Measurements from ENCODE around the gene ARHGAP6.

The ARHGAP6 gene

DNA sequence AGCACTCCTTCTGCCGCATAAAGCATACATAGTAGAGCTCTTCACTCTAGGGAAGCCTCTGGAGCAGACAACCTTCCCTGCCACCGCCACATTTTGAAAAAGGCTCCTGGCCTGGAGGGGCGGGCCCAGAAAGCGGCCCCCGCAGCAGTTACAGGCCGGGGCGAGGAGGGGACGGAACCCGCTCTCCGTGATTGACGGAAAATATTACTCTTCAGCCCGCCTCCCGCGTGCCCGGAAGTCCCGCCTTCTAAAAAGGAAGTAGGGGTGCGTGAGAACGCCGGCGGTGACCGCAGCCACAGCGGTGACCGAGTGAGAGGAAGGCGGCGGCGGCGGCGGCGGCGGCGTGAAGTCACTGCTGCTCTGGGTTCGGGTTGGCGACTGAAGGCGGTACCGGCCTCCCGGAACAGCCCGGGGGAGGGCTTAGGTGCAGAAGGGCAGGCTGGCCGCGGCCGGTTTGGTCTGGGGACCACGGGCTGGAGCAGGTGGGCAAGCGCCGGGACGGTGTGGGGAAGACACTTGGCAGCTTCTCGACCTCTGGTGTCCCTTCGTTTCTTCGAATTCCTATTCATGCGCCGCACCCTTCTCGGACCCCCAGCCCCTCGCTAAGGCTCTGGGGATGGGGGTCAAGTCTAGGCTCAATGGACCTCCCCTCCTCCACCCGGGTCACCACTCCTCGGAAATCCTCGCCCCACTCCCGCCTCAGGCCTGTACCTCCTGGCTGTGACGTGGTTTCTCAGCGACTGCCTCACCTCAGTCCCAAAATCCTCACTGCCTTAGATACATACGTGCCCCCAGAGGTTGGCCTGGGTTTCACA is 554.5 kb downstream of the ARHGAP6 start, which contains the start of gene HCCS:
Gene HCCS (plus strand): TSS at position 296 of the 815 bp plus-strand sequence. CDS start 729 bp downstream, outside the sequence.
- peak; percentile 83 for DNase-seq (ENCODE audit: low read depth)
- H3K4me3 ChIP-seq (ENCODE audit: low read length): peak within 1 kb of the TSS; percentile 84
- TF ChIP-seq, protein P1, sequence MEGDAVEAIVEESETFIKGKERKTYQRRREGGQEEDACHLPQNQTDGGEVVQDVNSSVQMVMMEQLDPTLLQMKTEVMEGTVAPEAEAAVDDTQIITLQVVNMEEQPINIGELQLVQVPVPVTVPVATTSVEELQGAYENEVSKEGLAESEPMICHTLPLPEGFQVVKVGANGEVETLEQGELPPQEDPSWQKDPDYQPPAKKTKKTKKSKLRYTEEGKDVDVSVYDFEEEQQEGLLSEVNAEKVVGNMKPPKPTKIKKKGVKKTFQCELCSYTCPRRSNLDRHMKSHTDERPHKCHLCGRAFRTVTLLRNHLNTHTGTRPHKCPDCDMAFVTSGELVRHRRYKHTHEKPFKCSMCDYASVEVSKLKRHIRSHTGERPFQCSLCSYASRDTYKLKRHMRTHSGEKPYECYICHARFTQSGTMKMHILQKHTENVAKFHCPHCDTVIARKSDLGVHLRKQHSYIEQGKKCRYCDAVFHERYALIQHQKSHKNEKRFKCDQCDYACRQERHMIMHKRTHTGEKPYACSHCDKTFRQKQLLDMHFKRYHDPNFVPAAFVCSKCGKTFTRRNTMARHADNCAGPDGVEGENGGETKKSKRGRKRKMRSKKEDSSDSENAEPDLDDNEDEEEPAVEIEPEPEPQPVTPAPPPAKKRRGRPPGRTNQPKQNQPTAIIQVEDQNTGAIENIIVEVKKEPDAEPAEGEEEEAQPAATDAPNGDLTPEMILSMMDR (conservative IDR thresholded peaks at IDR 0.05; ENCODE audit: low read length): peak; percentile 13; the same call in 1 of the 2 replicates

DNA sequence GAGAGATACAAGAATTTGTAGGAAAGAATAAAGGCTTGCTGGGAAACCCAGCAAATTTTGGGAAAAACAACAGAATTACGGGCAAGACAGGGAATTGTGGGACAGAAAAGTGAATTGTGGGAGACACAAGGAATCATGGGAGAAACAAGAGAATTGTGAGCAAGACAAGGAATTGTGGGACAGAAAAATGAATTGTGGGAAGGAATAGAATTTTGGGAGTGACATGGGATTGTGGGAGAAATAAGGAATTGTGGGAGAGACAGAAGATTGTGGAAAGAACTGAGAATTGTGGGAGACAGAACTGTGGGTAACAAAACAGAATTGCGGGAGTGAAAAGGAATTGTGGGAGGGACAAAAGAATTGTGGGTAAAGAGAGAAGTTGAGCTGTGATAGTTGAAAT is 555.8 kb downstream of the ARHGAP6 start:
- TF ChIP-seq, protein P1 (conservative IDR thresholded peaks at IDR 0.05; ENCODE audit: low read length): no peak
- no peak overlapping the region for H3K4me3 ChIP-seq (ENCODE audit: low read length)
- no peak for DNase-seq (ENCODE audit: low read depth)

DNA sequence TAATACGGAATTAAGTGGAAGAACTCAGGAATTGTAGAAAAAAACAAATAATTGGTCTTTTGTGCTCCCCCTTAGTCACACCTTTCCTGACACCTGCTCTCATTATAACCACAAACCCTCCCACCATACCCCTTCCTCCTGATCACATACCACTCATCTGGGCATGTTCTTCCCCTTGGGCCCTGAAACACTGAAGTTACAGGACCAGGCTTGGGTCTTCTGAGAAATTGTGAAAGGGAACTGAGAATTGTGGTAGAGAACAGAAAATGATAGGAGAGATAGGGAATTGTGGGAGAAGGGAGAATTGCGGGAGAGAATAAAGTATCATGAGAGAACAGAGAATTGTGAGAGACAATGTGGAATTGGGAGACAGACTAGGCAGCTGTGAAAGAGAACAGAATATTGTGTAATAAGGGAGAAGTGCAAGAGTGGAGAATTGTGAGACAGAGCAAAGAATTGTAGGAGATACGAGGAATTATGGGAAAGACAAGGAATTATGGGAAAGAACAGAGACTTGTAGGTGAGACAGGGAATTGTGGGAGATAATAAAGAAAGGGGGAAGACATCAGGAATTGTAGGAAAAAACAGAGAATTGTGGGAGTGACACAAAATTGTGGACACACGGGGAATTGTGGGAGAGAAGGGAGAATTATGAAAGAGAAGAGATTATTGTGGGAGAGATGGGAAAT is 557.3 kb downstream of the ARHGAP6 start:
- DNase-seq (ENCODE audit: low read depth): no peak
- TF ChIP-seq, protein P1 (conservative IDR thresholded peaks at IDR 0.05; ENCODE audit: low read length): no peak
- no peak overlapping the region for H3K4me3 ChIP-seq (ENCODE audit: low read length)

DNA sequence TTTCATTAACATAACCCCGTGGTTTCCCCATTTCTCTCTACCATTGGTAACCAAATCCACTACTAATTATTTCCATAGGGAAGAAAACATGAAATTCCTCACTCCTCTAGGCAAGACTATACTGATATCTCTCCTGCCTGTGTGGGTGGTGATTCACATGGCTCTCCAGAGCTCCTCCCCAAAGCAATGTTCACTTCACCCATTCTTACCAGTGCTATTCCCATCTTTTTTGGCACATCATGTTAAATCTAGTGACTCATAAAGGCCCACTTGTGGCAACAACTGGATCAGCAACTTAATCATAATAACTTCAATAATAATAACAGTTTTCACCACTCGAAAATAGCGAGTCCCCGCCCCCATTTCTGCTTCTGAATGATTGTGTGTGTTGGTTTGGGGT is 560.6 kb downstream of the ARHGAP6 start:
- TF ChIP-seq, protein P1 (conservative IDR thresholded peaks at IDR 0.05; ENCODE audit: low read length): no peak
- no peak overlapping the region for H3K4me3 ChIP-seq (ENCODE audit: low read length)
- peak; percentile 16 for DNase-seq (ENCODE audit: low read depth)

DNA sequence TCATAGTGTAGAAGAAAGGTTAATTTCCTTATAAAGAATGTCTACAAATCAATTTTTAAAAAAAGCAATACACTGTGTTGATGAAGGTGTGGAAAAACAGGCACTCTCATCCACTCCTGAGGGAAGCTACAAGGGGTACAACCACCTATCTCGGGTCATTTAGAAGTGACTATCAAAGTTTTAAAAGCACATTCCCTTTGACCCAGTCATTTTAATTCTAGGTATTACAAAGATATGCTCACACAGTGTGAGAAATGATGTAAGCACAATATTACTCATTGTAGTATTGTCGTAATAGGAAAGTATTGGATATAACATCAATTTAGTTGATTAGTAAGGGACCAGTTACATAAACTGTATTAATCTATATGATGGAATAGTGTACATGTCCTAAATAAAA is 562.0 kb downstream of the ARHGAP6 start:
- TF ChIP-seq, protein P1 (conservative IDR thresholded peaks at IDR 0.05; ENCODE audit: low read length): no peak
- no peak for DNase-seq (ENCODE audit: low read depth)
- no peak overlapping the region for H3K4me3 ChIP-seq (ENCODE audit: low read length)

DNA sequence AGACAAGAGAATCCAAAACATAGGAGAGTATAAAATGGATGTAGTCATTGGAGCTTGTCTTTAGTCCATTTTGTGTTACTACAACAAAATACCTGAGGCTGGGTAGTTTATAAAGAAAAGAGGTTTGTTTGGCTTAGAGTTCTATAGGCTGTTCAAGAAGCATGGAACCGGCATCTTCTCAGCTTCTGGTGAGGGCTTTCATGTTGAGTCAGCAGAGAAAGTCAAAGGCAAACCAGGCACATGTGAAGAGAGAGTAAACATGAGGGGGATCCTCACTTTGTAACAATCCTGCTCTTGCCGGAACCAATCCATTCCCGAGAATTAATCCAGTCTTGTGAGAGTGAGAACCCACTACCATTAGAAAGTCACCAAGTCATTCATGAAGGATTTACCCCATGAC is 562.7 kb downstream of the ARHGAP6 start:
- TF ChIP-seq, protein P1 (conservative IDR thresholded peaks at IDR 0.05; ENCODE audit: low read length): no peak
- H3K4me3 ChIP-seq (ENCODE audit: low read length): no peak overlapping the region
- no peak for DNase-seq (ENCODE audit: low read depth)
